NOMO-1 (cell line): Measurements from ENCODE around the gene C4orf50.

Experiments
- DNase-seq, 2 experiments: peaks; one replicate each; lab custom pipeline; 2025; ENCODE audit not compliant: unreplicated experiment in 2 of 2; lab: John Stamatoyannopoulos, UW

Gene C4orf50

DNA sequence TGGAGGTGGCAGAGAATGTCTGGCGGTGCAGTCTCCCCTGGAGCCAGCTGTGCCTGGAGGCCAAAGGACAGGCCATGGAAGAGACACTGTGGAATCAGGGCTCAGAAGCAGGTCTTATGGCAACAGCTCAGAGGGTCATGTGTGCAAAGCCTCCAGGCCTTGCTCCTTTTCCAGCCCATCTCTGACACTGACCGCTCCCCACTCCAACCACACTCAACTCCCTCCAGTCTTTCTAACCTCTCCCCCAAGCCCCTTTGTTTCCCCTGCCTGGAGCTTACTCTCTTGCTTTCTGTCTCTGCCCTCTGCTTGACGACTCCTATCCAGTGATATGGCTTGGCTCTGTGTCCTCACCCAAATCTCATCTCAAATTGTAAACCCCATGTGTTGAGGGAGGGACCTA lies 91.1 kb downstream of the C4orf50 start:
- DNase-seq, result no peak

DNA sequence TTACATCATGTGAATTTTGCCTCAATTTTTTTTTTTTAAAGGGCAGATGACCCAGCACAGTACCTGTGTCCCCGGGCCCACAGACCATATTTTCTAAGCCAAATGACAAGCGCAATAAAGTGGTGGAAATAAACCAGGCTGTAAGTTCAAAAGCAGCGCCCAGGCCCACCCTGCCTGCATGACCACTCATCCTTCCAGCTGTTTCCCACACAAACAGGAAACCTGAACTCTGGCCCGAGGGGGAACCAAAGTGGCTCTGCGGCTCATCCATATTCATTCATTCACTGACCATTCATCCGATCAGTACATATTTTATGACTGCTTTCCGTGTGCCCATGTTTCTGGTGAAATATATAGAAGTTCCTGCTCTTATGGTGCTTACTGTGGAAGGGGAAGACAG lies 91.6 kb downstream of the C4orf50 start:
- no peak for DNase-seq

DNA sequence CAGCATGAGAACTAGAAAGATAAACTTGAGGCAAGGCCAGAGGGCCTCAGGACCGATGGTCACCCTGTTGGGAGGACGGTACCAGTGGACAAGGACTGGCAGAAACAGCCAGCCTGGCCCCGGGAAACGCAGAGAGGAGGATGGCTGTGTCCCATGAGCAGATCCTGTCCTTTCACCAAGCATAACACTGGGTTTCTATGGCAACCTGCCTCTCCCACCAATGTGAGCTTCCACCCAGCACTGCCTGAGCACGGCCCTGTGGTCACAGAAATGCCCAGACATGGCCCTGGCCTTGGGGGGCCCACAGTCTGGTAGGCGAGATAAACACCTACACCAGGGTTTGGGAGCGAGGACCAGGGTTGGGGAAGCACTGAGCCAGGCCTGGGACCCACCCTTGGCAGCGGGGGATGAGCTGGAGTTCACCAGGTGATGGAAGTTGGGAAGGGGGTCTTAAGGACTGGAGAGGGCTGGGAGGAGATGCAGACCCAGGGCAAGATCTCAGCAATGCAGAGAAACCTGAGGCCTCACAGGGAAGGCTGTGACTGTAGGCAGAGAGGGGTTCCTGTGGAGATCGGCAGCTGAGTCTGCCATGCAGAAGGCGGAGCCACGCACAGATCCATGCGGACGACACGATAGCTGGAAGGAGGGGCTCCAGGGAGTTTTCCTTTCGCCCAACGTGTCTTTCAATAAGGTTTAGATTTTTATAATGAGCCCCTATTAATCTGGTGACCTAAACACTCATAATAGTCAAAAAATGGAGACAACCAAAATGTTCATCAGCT lies 92.6 kb downstream of the C4orf50 start:
- no peak for DNase-seq

DNA sequence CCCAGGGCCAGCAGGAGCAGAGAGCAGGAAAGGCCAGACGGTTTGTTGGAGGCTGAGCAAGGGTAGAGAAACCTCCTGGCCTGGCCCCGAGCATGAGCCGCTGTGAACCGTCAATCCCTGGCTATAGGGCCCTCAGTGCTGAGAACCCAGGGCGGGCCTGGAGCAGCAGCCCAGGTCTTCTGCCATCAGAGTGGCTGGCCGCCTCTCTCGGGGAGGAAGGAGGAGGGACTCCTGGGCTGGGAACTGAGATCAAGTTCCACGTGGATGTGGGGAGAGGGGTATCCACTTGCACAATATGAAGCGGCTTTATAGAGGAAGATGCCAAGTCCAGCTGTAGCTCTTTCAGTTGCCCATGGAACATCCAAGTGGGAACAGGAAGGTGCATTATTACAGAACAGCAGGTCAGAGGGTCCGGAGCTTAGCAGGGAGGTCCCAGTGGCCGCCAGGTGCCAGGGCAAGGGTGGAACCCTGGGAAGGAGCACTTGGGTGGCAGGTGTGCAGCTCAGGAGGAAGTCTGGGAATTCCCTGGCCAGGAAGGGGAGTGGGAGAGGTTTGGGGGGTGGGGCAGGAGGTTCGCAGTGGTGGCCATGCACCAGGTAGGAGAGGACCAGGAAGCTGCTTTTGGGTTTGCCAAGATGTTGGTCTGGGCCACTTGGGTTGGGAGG lies 93.6 kb downstream of the C4orf50 start:
- no peak for DNase-seq

DNA sequence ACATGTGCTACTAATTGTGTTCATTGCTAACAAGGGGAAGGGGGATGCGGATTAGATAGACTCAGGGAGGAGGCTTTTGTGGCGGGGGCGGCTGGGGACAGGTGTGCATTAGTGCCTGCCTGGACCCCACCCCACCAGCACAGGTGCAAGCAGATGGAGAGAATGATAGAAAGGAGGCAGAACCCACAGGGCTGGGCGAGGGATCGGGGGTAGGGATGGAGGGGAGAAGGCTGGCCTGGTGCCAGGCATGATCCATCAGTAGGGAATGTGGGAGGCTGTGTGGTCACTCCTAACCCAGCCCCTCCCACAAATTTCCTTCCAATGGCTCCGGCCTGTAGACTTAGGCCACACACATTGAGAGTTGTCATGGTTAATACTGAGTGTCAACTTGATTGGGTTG lies 94.9 kb downstream of the C4orf50 start:
- DNase-seq, result no peak

DNA sequence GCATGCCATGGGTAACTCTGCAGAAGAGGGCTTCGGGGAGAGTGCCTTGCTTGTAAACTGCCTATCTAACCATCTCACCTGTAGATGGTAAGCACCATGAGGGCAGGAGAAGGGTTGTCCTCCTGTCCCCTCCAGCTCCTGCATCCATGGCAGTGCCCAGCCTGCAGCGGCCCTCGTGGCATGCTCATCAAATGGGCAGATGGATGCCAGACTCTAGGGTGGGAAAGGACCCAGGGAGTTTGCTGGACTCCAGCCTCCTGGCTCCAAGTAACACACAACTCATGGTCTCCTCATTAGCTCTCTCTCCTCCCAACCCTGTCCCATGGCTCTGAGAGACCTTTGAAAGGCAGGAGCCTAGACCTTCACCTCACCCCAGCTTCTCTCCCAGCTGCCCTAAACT lies 95.7 kb downstream of the C4orf50 start:
- no peak for DNase-seq

DNA sequence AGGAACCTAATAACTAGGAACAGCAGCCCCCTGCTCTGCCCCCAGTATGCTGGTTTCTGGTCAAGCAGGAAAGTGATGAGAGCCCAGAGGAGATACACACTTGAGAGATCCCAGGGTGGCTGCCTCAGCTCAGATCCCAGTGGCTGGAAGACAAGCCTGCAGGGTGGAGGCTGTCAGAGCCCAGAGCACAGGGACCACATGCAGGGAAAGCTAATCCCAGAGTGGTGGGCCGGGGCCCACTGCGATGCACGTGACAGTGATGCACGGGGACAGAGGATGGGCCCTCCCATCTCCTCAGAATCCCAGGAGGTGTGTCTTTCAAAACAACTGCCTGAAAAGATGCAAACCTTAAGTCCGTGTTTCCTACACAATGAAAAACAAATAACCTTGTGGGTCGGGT lies 96.2 kb downstream of the C4orf50 start:
- no peak for DNase-seq

DNA sequence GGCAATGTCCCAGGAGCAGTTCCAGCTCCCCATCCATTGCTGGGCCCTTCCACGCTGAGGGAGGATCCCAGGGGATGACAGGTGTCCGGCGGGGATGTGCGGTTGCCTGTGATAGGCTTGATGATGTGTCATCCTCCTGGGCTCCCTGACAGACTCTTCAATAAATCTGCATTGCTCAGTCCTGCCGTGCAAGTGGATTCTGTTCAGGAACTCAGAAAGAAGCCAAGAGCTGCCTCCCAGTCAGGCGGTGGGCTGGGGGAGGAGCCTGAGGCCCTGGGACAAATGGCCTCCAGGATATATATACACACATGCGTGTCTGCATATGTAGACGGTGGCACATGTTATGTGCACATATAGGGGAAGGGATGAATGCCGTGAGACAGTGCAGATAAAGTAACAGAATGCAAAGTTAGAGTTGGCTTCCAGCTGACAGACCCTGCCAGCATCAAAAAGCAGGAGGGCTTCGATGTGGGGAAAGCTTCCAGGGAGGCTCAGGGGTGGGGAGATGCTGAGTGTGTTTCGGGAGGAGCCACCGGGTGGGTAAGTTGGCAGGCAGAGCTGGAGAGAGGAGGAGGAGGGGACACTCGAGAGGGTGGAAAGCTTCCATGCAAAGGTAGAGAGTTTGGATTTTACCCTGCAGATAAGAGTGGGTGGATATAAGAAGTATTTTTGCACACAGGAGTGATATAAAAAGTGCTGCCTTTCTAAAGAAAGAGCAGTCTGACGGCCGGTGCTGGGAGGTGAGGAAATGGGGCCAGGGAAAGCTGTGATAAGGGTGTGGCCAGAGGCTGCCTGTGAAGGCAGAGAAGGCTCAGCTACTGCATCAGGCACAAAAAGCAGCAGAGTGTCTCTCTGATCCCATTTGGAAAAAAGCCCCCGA lies 96.9 kb downstream of the C4orf50 start:
- no peak for DNase-seq

DNA sequence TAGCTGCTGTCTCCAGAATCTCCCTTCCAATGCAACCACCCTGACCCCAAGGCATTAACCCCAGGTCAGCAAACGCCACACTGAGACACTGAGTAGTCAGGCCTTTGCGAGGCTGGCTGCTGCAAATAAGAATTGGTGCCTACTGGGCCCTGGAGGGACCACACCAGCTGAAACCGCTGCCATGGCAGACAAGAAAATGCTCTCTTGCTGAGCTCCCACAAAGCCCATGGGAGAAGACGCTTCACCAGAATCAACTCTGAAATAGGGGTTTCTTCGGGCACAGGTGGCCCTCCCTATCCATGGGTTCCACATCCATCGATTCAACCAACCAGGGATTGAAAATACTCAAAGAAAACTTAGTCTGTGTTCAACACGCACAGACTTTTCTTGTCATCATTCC lies 98.7 kb downstream of the C4orf50 start:
- DNase-seq, result no peak

DNA sequence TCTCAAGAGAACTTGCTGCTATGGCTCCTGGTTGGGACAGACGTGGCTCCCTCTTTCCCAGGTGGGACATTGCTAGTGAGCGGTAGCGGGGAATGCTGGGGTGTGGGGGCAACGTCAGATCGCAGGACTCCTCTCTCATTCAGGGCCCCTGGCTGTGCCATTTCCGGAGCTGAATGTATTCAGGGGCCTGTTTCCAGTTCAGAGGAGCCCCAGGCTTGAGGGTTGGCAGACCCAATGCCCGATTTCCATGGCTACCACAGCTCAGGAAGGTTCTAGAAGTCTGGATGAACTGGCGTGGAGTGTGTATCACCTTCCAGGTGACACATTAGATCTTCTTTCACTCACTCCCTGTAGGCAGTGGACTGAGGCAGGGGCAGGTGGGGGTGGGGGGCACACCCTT lies 99.2 kb downstream of the C4orf50 start:
- DNase-seq, result no peak

DNA sequence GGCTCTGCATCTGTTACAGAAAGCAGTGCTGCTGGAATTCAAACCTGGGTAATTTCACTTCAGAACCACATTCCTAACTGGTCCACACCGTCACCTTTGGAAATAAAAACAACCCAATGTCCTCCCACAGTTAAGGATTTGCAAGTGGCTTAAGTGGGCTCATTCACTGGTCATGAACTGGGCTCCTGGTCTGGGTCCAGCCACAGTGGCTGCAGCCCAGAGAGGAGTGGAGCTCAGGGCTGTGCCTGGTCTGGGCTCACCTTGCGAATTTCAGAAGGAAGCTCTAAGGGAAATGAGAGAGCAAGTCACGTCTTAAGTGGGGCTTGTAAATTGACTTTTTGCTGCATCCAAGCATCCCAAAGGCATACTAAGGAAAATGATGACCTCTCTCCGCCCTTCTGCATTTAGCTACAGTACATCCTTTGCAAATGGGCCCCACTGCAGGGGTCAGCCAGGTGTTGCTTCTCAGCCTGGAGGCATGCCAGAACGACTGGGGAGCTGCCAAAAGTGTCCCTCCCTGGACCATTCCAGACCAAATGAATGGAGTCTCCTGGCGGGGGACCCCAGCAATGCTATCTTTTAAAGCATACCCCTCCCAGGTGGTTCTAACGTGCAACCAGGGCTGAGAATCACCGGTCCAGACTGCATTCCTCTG lies 99.8 kb downstream of the C4orf50 start:
- DNase-seq, result no peak

DNA sequence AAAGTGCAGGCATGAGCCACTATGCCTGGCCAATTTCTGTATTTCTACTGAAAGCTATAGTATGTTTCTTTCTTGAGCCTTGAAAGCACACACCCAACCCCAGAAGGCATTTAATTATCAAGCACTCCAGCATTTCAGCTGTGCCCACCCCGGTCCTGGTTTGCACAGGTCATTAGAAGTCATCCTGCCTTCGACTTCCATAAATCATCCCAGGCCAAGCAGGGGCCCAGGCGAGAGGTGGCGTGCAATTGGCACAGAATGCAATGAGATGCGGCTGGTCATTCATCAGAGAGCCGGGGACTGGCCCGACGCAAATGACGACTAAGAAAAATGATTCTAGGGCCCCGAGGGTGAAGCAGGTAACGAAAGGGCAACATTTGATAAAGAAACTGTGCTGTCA lies 100.6 kb downstream of the C4orf50 start:
- DNase-seq, result no peak

DNA sequence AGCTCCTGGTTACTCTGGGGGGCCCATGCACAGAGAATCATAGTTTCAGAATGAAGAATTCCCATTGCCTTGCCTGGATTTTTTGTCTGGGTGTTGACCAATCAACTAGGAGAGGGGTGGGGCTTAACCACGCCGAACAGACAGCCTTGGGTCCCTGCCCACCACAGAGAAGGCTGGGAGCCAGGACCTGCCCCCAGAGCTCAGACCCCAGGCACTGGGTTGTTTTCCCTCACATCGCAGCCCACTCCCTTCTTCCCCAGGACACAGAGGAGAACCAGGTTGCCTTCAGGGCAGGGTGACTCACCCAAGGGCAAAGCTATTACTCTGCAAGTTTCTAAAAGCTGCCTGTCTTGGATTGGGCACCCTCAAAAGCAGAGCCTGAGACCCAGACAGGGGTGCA lies 102.0 kb downstream of the C4orf50 start:
- no peak for DNase-seq

DNA sequence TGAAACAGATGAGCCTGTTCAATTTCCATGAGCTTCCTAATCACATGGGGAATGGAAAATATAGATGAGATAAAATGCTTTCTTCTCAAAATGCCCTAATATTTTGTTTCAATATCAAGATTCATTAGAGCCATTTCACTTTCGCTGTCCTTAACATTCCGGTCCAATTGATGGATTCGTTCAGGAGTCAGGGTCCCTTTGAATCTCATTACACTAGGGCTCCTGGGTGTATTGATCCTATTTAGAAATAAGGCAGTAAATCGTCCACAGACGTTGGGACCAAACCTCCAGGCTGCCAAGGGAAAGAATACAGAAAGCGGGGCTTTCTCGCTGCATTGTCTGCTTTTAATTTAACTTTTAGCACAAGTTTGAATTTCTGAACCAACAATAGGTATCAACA lies 104.8 kb downstream of the C4orf50 start:
- no peak for DNase-seq

DNA sequence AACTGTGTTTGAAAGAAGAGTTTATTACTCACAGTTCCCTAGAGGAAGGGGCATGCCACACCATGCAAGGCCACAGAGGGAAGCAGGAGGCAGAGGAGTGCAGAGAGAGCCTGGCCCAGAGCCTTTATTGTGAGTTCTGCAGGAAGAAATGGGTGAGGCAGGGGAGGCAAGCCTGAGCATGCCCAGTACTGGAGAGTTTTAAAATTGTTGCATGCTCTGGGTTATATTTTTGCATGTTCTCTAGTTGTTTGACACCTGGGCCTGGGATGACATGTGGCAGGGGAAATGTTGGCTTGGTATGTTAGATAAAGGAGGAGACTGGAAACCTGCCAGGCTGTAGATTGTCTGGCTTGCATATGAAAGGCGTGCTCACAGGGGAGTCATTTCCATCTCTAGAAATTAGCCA lies 105.6 kb downstream of the C4orf50 start:
- no peak for DNase-seq

DNA sequence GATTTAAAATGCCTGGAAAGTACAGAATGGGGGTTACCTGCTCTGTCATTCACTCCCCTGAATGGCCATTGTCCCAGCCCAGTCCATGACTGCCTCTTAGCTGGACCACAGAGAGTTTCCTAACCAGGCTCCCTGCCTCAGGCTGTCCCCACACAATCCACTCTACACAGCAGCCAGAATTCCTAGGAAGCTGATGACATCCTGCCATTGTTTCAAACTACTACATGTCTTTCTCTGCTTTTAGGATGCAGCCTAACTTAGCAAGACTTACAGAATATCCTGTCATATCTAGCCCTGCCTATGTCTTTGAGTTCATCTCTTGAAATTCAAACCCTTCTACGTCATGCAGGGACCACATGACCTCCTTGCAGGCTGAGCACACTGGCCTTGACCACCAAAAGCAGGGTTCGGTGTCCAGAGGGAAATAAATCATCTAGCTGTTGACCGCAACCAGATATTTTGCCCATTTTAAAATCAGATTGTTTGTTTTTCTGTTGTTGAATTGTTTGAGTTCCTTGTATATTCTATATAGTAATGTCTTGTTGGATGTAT lies 109.3 kb downstream of the C4orf50 start:
- DNase-seq, result no peak

DNA sequence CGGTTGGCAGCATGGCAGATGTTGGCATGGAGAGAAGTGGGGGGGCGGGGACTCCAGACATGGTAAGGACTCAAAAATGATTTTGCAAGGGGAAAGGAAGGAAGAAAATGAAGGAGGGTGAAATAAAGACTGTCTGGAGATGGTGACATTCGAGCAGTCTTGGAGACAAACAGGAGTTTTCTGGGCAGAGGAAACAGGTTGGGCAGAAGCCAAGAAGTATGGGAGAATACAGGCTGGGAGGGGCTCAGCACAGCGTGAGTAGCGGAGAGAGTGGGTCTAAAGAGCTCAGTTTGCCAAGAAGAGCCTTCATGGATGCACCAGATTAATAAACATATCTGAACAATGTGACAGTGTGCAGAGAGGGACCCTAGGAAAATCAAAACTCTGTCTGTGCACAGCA lies 112.0 kb downstream of the C4orf50 start:
- no peak for DNase-seq

DNA sequence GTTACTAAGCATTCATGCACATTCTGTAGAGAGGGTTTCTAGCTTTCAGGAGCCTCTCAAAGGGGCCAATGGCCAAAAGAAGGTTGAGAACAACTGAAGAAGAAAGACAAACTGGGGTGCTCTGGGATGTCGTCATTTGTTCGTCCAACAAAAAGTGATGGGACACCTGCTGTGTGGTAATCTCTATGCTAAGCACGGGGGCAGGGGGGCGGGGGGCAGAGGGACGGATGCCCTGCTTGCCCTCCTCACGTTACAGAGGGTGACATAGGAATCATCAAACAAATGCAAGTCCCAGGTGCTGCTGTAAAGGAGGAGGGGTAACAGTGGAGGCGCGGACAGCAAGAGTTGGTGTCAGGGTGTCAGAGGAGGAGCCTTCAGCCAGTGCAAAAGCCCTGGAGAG lies 112.5 kb downstream of the C4orf50 start:
- DNase-seq, result no peak

DNA sequence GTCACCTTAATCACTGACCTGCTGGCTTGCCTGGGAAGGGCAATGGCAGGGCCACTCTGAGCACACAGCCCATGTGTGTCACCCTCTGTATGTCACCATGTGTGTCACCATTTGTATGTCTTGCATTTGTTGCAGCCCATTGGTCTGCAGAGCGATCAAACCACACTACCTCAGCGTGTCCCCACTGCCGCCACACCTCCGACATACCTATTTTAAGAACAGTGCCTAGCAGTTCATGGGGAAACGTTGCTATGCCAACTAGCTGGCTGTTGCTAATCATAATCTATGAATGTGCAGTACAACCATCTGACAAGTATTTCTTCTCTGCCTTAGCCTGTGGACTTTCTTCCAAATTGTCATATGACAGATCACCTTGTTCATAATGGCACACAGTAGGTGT lies 117.4 kb downstream of the C4orf50 start:
- DNase-seq, result no peak

DNA sequence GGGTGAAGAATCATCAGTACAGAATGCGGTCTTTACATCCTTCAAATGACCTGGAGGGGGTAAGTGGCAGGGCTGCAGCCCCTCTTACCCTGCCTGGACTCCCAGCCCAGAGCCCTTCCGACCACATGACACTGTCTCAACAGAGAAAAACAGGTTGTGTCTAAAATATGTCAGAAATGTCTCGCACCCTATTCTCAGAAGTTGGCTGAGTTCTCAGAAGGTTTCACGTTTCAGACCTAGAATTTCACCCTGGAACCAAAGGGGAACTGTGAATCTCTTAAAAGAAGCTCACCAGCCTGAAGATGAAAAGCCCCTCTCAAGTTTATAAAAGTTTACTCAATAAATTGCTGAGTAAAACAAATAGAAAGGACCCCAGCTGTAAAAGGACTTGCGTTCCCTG lies 118.3 kb downstream of the C4orf50 start:
- no peak for DNase-seq

DNA sequence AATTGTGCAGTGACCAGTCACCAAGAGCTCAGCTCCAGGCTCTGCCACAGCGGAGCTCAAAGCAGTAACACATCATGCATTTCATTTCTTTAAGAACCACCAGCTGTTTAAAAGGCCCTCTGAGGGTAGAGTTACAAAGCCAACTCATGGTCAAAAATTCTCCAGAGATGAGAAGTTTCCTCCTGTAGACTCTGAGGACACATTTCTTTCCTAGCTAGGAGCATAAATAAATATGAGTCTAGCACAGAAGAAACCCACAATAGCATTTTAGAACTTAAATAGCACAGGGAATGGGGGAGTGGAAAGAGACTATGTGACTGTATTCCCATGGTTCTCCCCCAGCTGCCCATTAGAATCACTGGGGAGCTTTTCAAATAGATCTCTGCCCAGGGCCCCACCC lies 118.8 kb downstream of the C4orf50 start:
- DNase-seq, result no peak
